DMS114 treated with DMSO at 0.1 percent for 48 hours (cell line): Measurements from ENCODE around the gene SRPX2.
"Not testable (repeated sequence)": the region's sequence is repeated elsewhere in the genome, so short reads cannot be mapped to it uniquely, and the experiment has no call there.

Experiments used
- DNase-seq: peaks from one replicate; lab custom pipeline; 2025; ENCODE audit not compliant: unreplicated experiment; lab: John Stamatoyannopoulos, UW

The SRPX2 gene

GRCh38 chrX:100696699-100697351 is 52.8 kb downstream of the SRPX2 start:
- no peak for DNase-seq

- DNase-seq = no peak
These were observed 54.6 kb downstream of the SRPX2 start for GRCh38 chrX:100698551-100698950.

DNA sequence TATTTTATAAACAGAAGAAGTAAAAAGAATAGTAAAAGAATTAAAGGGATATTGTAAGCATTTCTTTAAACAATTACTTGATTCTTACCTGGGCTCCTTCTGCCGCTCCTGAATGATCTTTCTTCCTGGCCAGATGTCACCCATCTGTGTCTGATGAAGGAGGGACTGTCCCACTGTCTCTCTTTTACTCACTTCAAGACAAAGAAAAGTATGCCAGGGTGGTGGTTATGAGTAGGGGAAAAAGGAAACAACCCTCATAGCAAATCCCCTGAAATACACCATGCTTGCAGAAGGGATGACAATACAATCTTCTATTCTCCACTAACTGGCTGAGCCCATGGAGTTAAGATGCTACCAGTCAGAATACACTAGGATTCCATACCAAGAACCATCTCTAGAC is 56.8 kb downstream of the SRPX2 start:
- no peak for DNase-seq

GRCh38 chrX:100704581-100705203 is 60.7 kb downstream of the SRPX2 start:
- DNase-seq = no peak

GRCh38 chrX:100710816-100711215 is 66.8 kb downstream of the SRPX2 start:
- DNase-seq = no peak

- no peak for DNase-seq
These were observed 73.4 kb downstream of the SRPX2 start for GRCh38 chrX:100717363-100717762.

DNA sequence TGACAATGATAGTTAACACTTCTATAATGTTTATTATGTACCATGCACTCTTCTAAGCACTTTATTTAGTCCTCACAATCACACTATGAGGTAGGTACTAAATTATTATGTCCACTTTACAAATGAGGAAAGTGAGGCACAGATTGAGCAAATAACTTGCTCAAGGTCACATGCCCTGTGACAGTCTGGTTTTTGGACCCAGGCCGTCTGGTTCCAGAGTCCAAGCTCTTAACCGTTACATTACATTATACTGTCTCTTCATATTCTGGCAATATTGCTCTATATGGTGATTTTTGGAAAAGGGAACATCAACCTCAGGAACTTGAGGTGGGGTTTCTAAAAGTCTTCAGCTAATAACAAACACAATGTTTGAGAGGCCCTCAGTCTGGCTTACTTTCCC is 75.1 kb downstream of the SRPX2 start:
- DNase-seq = no peak

DNA sequence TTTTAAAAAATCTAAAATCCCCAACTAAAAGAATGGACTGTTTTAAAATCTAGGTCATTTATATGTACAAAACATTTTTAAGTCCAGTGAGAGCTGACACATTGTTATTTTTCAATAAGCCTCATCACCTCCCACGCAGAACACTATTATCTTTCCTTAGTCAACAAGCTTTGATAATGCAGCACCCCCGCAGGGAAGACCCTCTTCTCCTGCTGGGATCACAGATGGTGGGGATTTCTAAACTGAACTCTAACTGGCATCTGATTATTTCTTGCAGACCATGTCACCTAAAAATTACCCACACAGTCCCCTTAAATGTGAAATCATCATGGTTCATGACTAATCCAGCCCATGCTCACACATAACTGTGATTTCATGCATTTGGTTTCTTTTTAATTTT is 76.3 kb downstream of the SRPX2 start:
- DNase-seq = no peak

DNA sequence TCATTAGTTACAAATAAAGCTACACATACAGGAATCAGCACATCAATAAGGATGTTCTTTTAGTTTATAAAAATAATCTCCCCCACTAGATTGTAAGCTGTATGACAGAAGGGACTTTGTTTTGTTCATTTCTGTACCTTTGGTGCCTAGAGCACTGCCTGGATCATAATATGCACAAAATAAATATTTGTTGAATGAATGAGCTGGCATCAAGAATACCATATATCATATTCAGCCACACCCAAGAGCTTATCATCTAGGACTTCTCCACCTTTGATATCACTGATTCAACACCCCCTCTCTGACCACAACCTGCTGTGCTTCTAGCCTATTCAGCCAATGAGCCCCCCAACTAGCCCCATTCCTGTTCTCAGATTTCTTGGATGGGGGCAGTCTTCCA is 77.3 kb downstream of the SRPX2 start:
- DNase-seq = no peak

DNA sequence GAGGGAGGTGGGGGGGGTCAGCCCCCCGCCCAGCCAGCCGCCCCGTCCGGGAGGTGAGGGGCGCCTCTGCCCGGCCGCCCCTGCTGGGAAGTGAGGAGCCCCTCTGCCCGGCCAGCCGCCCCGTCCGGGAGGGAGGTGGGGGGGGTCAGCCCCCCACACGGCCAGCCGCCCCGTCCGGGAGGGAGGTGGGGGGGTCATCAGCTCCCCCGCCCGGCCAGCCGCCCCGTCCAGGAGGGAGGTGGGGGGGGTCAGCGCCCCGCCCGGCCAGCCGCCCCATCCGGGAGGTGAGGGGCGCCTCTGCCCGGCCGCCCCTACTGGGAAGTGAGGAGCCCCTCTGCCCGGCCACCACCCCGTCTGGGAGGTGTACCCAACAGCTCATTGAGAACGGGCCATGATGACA is 80.0 kb downstream of the SRPX2 start:
- DNase-seq = not testable (repeated sequence)
